ENCODE results near the gene CELF6. TPM values are rescaled to one million over a fixed set of nuclear protein-coding genes. Genes with fewer than 3 reads are reported as not detected.
A peak's percentile ranks its signal among the peaks of the same experiment; 100 is the strongest.

CELF6 gene
- total RNA-seq, 2 donors from 2014 or later = 0.92 to 1.00 TPM

DNA sequence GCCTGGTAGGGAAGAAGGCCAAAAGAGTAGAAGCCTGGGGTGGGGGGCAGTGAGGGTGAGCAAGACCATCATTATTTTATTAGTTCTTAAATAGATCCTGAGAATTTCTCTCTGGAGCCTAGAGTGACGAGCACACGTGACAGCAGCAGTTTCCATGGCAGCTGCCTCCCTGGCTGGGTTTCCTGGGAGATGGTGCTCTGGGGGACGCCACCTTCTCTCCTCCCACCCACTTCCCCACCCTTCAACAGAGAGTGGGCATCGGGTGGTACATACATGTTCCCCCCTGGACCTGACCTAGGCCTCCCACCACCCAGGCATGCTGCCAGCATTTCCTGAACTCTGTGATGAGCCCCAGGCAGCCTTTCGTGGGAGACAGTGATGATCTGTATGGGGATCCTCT, 12.9 kb downstream of the CELF6 start:
- Mint-ChIP-seq H3K27ac (no peak overlapping the region), H3K4me1 (ENCODE audit: low read depth in 2 of 2) (peaks cover 14 to 15% of the 10 kb centered on the region in 2 donors), H3K27me3 (no peaks in the 10 kb centered on the region), H3K36me3 (no peaks in the 10 kb centered on the region), H3K4me3 (no peak overlapping the region), H3K9me3 (no peaks in the 10 kb centered on the region)
- ATAC-seq (no peak), DNase-seq (ENCODE audit: low spot score) (no peak)

GRCh38 chr15:72306211-72306785, 13.7 kb downstream of the CELF6 start:
- H3K4me3 Mint-ChIP-seq = no peak overlapping the region
- ATAC-seq (peak; percentile 66 to 85), DNase-seq (ENCODE audit: low spot score) (peak; percentile 80)
- H3K27me3 Mint-ChIP-seq = no peaks in the 10 kb centered on the region
- no peaks in the 10 kb centered on the region for H3K36me3 Mint-ChIP-seq
- H3K9me3 Mint-ChIP-seq = no peaks in the 10 kb centered on the region
- H3K27ac Mint-ChIP-seq = peak overlapping the region in 1 of 2 donors; percentile 14
- peaks cover 14 to 15% of the 10 kb centered on the region in 2 donors for H3K4me1 Mint-ChIP-seq (ENCODE audit: low read depth in 2 of 2)

GRCh38 chr15:72304596-72304995, 15.4 kb downstream of the CELF6 start:
- no peak for DNase-seq (ENCODE audit: low spot score)
- Mint-ChIP-seq H3K27ac (no peak overlapping the region), H3K4me3 (no peak overlapping the region), H3K4me1 (ENCODE audit: low read depth in 2 of 2) (peaks cover 14 to 15% of the 10 kb centered on the region in 2 donors), H3K9me3 (no peaks in the 10 kb centered on the region), H3K27me3 (no peaks in the 10 kb centered on the region), H3K36me3 (no peaks in the 10 kb centered on the region)
- ATAC-seq = no peak

DNA sequence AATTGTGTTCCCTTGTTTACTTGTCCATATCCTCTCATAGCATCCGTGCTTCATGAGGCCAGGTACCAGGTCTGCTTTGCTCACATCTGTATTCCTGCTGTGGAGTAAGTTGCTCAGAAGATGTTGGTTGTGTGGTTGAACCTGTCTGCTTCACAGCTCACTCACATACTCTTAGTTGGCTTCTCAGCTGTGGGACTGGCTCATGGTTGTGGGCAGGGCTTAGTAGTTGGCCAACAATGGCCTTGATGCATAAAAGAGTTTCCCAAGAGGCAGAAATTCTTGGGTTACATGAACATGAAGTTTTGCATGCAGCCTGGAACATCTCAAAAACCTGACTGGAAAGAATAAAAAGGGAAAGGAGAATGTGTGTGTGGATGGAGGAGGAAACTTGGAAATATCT, 17.0 kb downstream of the CELF6 start:
- Mint-ChIP-seq H3K4me1 (ENCODE audit: low read depth in 2 of 2) (peaks cover 14 to 15% of the 10 kb centered on the region in 2 donors), H3K36me3 (no peaks in the 10 kb centered on the region), H3K4me3 (no peak overlapping the region), H3K27me3 (no peaks in the 10 kb centered on the region), H3K9me3 (no peaks in the 10 kb centered on the region), H3K27ac (no peak overlapping the region)
- no peak for DNase-seq (ENCODE audit: low spot score)
- no peak for ATAC-seq

DNA sequence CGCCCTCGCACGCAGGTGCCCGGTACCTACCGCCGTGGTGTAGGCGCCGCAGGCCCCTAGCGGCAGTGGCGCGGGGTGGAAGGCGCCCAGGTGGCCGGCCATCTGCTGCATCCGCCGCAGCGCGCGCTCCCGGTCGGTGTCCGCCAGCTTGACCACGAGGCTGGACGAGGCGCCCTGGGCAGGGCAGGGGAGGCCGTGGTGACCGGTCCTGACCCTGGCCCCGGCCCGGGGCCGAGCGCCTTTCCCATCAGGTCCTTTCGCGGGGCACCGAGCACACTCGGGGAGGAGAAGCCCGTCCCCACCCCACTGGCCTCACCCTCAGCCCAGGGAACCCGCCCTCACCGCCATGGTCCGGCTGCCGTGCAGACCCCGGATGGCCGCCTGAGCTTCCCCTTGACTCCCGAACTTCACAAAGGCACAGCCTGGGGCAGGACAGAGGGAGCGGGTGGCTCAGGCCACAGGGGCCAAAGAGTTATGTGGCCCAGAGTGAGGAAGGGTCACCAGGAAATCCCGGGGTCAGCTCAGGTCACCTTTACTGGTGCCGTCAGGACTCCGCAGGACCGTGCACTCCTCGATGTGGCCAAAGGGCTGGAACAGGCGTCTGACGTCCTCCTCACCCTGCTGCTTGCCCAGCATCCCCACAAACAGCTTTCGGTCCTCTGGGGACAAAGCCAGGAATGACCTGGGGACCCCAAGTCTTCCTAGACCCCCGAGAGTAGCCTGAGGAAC, 30.2 kb downstream of the CELF6 start:
- Mint-ChIP-seq H3K27me3 (no peaks in the 10 kb centered on the region), H3K36me3 (no peaks in the 10 kb centered on the region), H3K4me3 (no peak overlapping the region), H3K9me3 (no peaks in the 10 kb centered on the region), H3K4me1 (ENCODE audit: low read depth in 2 of 2) (peaks cover 0 to 5% of the 10 kb centered on the region in 2 donors), H3K27ac (no peak overlapping the region)
- DNase-seq (ENCODE audit: low spot score) = no peak
- ATAC-seq = no peak

- H3K36me3 Mint-ChIP-seq = no peaks in the 10 kb centered on the region
- no peak overlapping the region for H3K27ac Mint-ChIP-seq
- DNase-seq (ENCODE audit: low spot score) (no peak), ATAC-seq (no peak)
- H3K4me3 Mint-ChIP-seq = no peak overlapping the region
- no peaks in the 10 kb centered on the region for H3K9me3 Mint-ChIP-seq
- H3K27me3 Mint-ChIP-seq = no peaks in the 10 kb centered on the region
- H3K4me1 Mint-ChIP-seq (ENCODE audit: low read depth in 2 of 2) = no peaks in the 10 kb centered on the region
Observed at GRCh38 chr15:72288796-72289596, 31.0 kb downstream of the CELF6 start.

DNA sequence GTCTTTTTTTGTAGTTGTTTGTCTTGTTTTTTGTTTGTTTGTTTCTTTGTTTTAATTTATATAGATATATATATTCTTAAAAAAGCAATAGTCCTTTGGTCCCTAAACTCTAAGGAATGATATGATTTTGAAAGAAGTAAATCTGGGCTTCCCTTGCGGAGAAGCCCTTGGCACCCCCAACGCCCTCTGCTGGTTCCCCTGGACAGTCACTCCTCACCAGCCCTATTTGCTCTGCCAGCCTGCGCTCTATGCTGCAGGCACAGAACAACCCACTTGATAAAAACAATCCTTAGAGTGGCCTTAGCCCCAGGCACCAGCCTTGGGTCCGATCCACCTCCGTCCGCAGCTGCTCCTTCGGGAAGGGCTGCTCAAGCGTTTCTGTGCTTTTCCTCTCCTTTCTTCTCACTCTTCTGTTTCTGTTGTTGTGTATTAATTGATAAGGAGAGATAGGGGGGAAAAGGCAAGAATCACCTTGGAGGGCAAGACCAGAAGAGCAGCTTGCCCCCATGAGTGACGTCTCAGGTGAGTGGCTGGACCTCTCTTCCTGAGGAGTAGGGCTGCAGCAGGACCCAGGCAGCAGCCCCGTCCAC, 33.9 kb downstream of the CELF6 start:
- Mint-ChIP-seq H3K27me3 (no peaks in the 10 kb centered on the region), H3K4me1 (ENCODE audit: low read depth in 2 of 2) (no peaks in the 10 kb centered on the region), H3K4me3 (no peak overlapping the region), H3K9me3 (no peaks in the 10 kb centered on the region), H3K36me3 (no peaks in the 10 kb centered on the region), H3K27ac (peak overlapping the region in 1 of 2 donors; percentile 66)
- ATAC-seq = no peak
- DNase-seq (ENCODE audit: low spot score) = no peak

DNA sequence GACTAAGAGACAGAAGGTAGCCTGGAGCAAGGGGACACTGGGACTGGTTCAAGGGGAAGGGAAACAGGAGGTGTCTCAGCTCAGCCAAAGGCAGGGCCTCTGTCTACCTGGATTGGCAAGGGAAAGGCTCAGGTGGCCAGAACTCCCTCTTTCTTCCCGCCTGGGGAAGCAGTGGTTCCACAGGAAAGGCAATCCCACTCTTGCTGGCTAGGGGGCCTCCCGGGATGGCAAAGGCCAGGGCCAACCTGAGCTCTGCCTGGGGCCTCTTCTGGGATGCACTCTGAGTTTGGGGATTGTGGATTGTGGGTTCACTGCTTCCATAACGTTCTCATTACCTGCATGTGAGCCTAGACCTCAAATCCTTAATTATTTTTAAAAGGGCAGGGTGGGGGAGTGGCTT, 34.6 kb downstream of the CELF6 start:
- no peaks in the 10 kb centered on the region for H3K4me1 Mint-ChIP-seq (ENCODE audit: low read depth in 2 of 2)
- no peaks in the 10 kb centered on the region for H3K9me3 Mint-ChIP-seq
- ATAC-seq (no peak), DNase-seq (ENCODE audit: low spot score) (no peak)
- H3K27ac Mint-ChIP-seq = no peak overlapping the region
- no peak overlapping the region for H3K4me3 Mint-ChIP-seq
- no peaks in the 10 kb centered on the region for H3K27me3 Mint-ChIP-seq
- H3K36me3 Mint-ChIP-seq = no peaks in the 10 kb centered on the region

- peak overlapping the region in 1 of 2 donors; percentile 8 for H3K27ac Mint-ChIP-seq
Observed at GRCh38 chr15:72284781-72285180, 35.2 kb downstream of the CELF6 start.

GRCh38 chr15:72281713-72282112, 38.2 kb downstream of the CELF6 start:
- H3K27ac Mint-ChIP-seq = no peak overlapping the region

More at GRCh38 chr15:72284781-72285180, 35.2 kb downstream of the CELF6 start:
- no peaks in the 10 kb centered on the region for H3K4me1 Mint-ChIP-seq (ENCODE audit: low read depth in 2 of 2)
- no peak for ATAC-seq
- no peaks in the 10 kb centered on the region for H3K9me3 Mint-ChIP-seq
- H3K27me3 Mint-ChIP-seq = no peaks in the 10 kb centered on the region
- no peak for DNase-seq (ENCODE audit: low spot score)
- no peak overlapping the region for H3K4me3 Mint-ChIP-seq
- no peaks in the 10 kb centered on the region for H3K36me3 Mint-ChIP-seq

DNA sequence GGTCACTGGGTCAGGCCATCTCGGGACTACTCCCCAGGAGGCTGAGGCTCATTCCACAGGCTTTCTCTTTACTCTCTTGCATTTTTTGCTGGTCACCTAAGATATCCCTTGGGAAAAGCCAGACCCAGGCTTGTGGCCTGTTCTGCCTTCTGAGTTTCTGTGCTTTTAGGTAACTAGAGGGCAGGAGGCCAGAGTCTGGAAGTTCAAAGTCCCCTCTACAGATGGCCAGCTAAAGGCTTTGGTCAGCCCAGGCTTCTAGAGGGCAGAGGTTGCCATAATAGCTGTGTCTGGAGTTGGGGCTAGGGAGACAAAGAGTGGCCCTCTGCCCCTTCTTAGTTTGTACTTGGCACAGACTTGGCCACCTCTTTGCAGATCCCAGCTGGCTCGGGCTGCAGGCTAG, 39.2 kb downstream of the CELF6 start:
- Mint-ChIP-seq H3K9me3 (no peaks in the 10 kb centered on the region), H3K27me3 (no peaks in the 10 kb centered on the region), H3K27ac (no peak overlapping the region), H3K4me3 (no peak overlapping the region), H3K36me3 (no peaks in the 10 kb centered on the region), H3K4me1 (ENCODE audit: low read depth in 2 of 2) (no peaks in the 10 kb centered on the region)
- ATAC-seq (no peak), DNase-seq (ENCODE audit: low spot score) (no peak)

More at GRCh38 chr15:72281713-72282112, 38.2 kb downstream of the CELF6 start:
- no peaks in the 10 kb centered on the region for H3K27me3 Mint-ChIP-seq
- H3K36me3 Mint-ChIP-seq = no peaks in the 10 kb centered on the region
- DNase-seq (ENCODE audit: low spot score) = no peak
- H3K4me1 Mint-ChIP-seq (ENCODE audit: low read depth in 2 of 2) = no peaks in the 10 kb centered on the region
- H3K9me3 Mint-ChIP-seq = no peaks in the 10 kb centered on the region
- no peak overlapping the region for H3K4me3 Mint-ChIP-seq
- ATAC-seq = no peak

- Mint-ChIP-seq H3K4me3 (no peak overlapping the region), H3K9me3 (no peaks in the 10 kb centered on the region), H3K36me3 (no peaks in the 10 kb centered on the region), H3K4me1 (ENCODE audit: low read depth in 2 of 2) (peaks cover 5% of the 10 kb centered on the region in 2 donors), H3K27ac (no peak overlapping the region), H3K27me3 (no peaks in the 10 kb centered on the region)
- DNase-seq (ENCODE audit: low spot score) = no peak
- no peak for ATAC-seq
Observed at GRCh38 chr15:72278737-72279136, 41.2 kb downstream of the CELF6 start.

DNA sequence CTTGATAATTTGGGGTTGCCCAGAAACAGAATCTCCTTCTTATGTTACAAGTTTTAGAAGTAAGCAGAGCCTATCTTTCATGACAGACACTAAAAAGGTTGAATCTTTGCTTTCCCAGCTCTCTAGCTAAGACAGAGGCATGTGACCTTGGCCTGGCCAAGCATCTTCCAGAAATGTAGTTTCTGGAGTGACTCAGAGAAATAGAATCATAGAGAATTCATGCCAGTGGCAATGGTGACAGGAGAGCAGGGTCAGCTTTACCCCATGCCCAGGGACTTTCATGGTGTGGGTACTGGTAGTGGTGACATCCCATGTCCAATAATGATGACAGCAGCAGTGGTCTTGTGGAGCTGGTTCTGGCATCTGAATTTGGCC, 43.6 kb downstream of the CELF6 start:
- DNase-seq (ENCODE audit: low spot score) = no peak
- ATAC-seq = no peak
- H3K27me3 Mint-ChIP-seq = no peaks in the 10 kb centered on the region
- no peaks in the 10 kb centered on the region for H3K9me3 Mint-ChIP-seq
- peaks cover 20 to 22% of the 10 kb centered on the region in 2 donors for H3K4me1 Mint-ChIP-seq (ENCODE audit: low read depth in 2 of 2)
- H3K4me3 Mint-ChIP-seq = no peak overlapping the region
- H3K27ac Mint-ChIP-seq = no peak overlapping the region
- H3K36me3 Mint-ChIP-seq = no peaks in the 10 kb centered on the region

Data from natural killer cell treated with Interleukin-12 subunit alpha and Interleukin-12 subunit beta and Interleukin-15 and Interleukin-18, amount 100 ng/mL, for 72 hours (primary cell).